SK-N-SH (cell line): ENCODE measurements around the gene SRSF12. TPM values are rescaled to one million over a fixed set of nuclear protein-coding genes. Genes with fewer than 3 reads are reported as not detected.

ENCODE experiments used
- CTCF ChIA-PET: fragments of 300-600, 350-600 bp; formaldehyde crosslinking; extraction: SDS; loops from one replicate; lab custom pipeline; 2021; lab: Yijun Ruan, JAX
- POLR2A ChIA-PET: fragments of 350-600 bp; sonication (Branson Sonifier 250); formaldehyde crosslinking; extraction: SDS; loops from one replicate; lab custom pipeline; 2020; ENCODE audit warnings: antibody characterized with exemption, inconsistent platforms; lab: Yijun Ruan, JAX
- DNase-seq: peaks from one replicate; pipeline ENCODE4 v3.0.0; 2012
- H2AFZ ChIP-seq: fragments of 200-600 bp; sonication (generic); 2 replicates; pipeline ENCODE4 v1.8.1; 2016; ENCODE audit warnings: antibody characterized with exemption, mild to moderate bottlenecking, low read depth
- H3F3A ChIP-seq: fragments of 200-600 bp; sonication (generic); replicated peaks from 2 replicates; pipeline ENCODE3; 2016; ENCODE audit warnings: antibody characterized with exemption, mild to moderate bottlenecking; ENCODE audit not compliant: insufficient read depth
- H3K27ac ChIP-seq, 2 experiments: fragments of 200-500 bp in 1 of 2; fragments of 200-600 bp in 1 of 2; sonication (Bioruptor generic) in 1 of 2; sonication (generic), shearing (Covaris generic) in 1 of 2; 2 replicates each; pipeline versions ENCODE4 v1.5.1 to v1.6.1; 2014 to 2016; ENCODE audit warnings: low read depth in 2 of 2, inconsistent platforms in 1 of 2, low read length in 1 of 2, mild to moderate bottlenecking in 1 of 2, mixed read lengths in 1 of 2
- H3K27me3 ChIP-seq: fragments of 200-600 bp; sonication (generic), shearing (Covaris generic); 2 replicates; pipeline ENCODE4 v1.6.1; 2016; ENCODE audit warnings: mixed run types; ENCODE audit not compliant: insufficient read depth
- H3K36me3 ChIP-seq, 2 experiments: fragments of 200-500 bp in 1 of 2; fragments of 200-600 bp in 1 of 2; sonication (Bioruptor generic) in 1 of 2; sonication (generic) in 1 of 2; replicated peaks in 1 of 2; 2 replicates each; pipeline versions ENCODE3 to v1.5.1; 2014 to 2016; ENCODE audit warnings: low read length in 1 of 2, mild to moderate bottlenecking in 1 of 2; ENCODE audit not compliant: insufficient read depth in 2 of 2, control insufficient read depth in 1 of 2
- H3K4me1 ChIP-seq, 2 experiments: fragments of 200-500 bp in 1 of 2; fragments of 200-600 bp in 1 of 2; sonication (Bioruptor generic) in 1 of 2; sonication (generic), shearing (Covaris generic) in 1 of 2; 2 replicates each; pipeline versions ENCODE4 v1.5.1 to v1.6.1; 2014 to 2016; ENCODE audit warnings: low read depth in 1 of 2, low read length in 1 of 2, mixed run types in 1 of 2; ENCODE audit not compliant: insufficient read depth in 2 of 2, control insufficient read depth in 1 of 2
- H3K4me2 ChIP-seq: fragments of 200-600 bp; sonication (generic), shearing (Covaris generic); 2 replicates; pipeline ENCODE4 v1.6.1; 2017; ENCODE audit warnings: mixed run types
- H3K4me3 ChIP-seq, 2 experiments: fragments of 200-500 bp in 1 of 2; fragments of 200-600 bp in 1 of 2; sonication (Bioruptor generic) in 1 of 2; sonication (generic), shearing (Covaris generic) in 1 of 2; 2 replicates each; pipeline versions ENCODE4 v1.5.1 to v1.8.1; 2014 to 2016; ENCODE audit warnings: low read depth in 2 of 2, inconsistent platforms in 1 of 2, low read length in 1 of 2, mild to moderate bottlenecking in 1 of 2, mixed read lengths in 1 of 2, moderate library complexity in 1 of 2
- H3K79me2 ChIP-seq: fragments of 200-600 bp; sonication (generic); 2 replicates; pipeline ENCODE4 v1.8.1; 2017; ENCODE audit warnings: mild to moderate bottlenecking; ENCODE audit not compliant: insufficient read depth
- H3K9ac ChIP-seq: fragments of 200-600 bp; sonication (generic); 2 replicates; pipeline ENCODE4 v1.6.1; 2017; ENCODE audit warnings: mixed run types
- H3K9me2 ChIP-seq: fragments of 200-600 bp; sonication (generic); 2 replicates; pipeline ENCODE4 v1.6.1; 2017; ENCODE audit warnings: mixed run types
- H3K9me3 ChIP-seq: fragments of 200-600 bp; sonication (generic); 2 replicates; pipeline ENCODE4 v1.6.1; 2017; ENCODE audit warnings: mixed run types, mild to moderate bottlenecking, moderate library complexity
- H4K20me1 ChIP-seq: fragments of 200-600 bp; sonication (generic); 2 replicates; pipeline ENCODE4 v1.6.1; 2017; ENCODE audit warnings: mild to moderate bottlenecking, mixed run types; ENCODE audit not compliant: insufficient read depth
- CHD2 ChIP-seq: fragments of 150-350 bp; IDR thresholded peaks from 2 replicates; pipeline ENCODE4 v1.6.1; 2018; ENCODE audit warnings: low read length; ENCODE audit not compliant: partially characterized antibody
- FOSL2 ChIP-seq: IDR thresholded peaks from 2 replicates; pipeline ENCODE4 v1.4.0; 2012; ENCODE audit warnings: low read depth, mild to moderate bottlenecking, moderate library complexity, borderline replicate concordance
- GABPA ChIP-seq: IDR thresholded peaks from 2 replicates; pipeline ENCODE4 v1.4.0; 2012; ENCODE audit warnings: low read depth, mild to moderate bottlenecking
- MEF2A ChIP-seq: IDR thresholded peaks from 2 replicates; pipeline ENCODE4 v1.4.0; 2012; ENCODE audit warnings: low read depth, borderline replicate concordance
- MXI1 ChIP-seq: IDR thresholded peaks from 2 replicates; pipeline ENCODE4 v1.6.1; 2012; ENCODE audit warnings: mild to moderate bottlenecking, low read depth, low read length, improper control_type of control experiment
- NFIC ChIP-seq: IDR thresholded peaks from 2 replicates; pipeline ENCODE4 v1.4.0; 2012; ENCODE audit warnings: borderline replicate concordance
- RXRA ChIP-seq: IDR thresholded peaks from 2 replicates; pipeline ENCODE4 v1.4.0; 2012; ENCODE audit warnings: low read depth, mild to moderate bottlenecking, borderline replicate concordance
- SIN3A ChIP-seq: IDR thresholded peaks from 2 replicates; pipeline ENCODE4 v1.6.1; 2012; ENCODE audit warnings: low read depth, mild to moderate bottlenecking, low read length, moderate library complexity, borderline replicate concordance
- TAF1 ChIP-seq: IDR thresholded peaks from 2 replicates; pipeline ENCODE4 v1.6.1; 2012; ENCODE audit warnings: low read depth, mild to moderate bottlenecking, low read length, moderate library complexity, borderline replicate concordance
- TEAD4 ChIP-seq: IDR thresholded peaks from 2 replicates; pipeline ENCODE4 v1.4.0; 2012; ENCODE audit warnings: mild to moderate bottlenecking, borderline replicate concordance; ENCODE audit not compliant: insufficient read depth
- WGBS: methylation state at CpG from one replicate; pipeline ENCODE4 v1.1.6; 2017; ENCODE audit warnings: low lambda C conversion rate; 5-methylcytosine and 5-hydroxymethylcytosine counted together
- polyA plus RNA-seq, 3 experiments: library from polyadenylated mRNA; depleted of rRNA; stranded (reverse); fragments of >200 nt; gene quantifications; 2 replicates each; pipeline ENCODE4 v1.2.3, GENCODE V29; 2012
- TF ChIP-seq, protein P1 (sequence below): fragments of 150-350 bp; IDR thresholded peaks from 2 replicates; pipeline ENCODE4 v1.6.1; 2017; ENCODE audit warnings: antibody characterized with exemption, low read length, low read depth, borderline replicate concordance
- TF ChIP-seq, protein P2 (sequence below): fragments of 200-600 bp; sonication (generic); IDR thresholded peaks from 2 replicates; pipeline ENCODE4 v1.6.1; 2017; ENCODE audit warnings: antibody characterized with exemption, mild to moderate bottlenecking, moderate library complexity

SRSF12 gene
- polyA plus RNA-seq, 1 of the 3 experiments (the other 2 are of a cell fraction) = 1.1 TPM

- no peak for TF ChIP-seq CHD2
These were observed 16.9 kb upstream of the SRSF12 start (continued) for GRCh38 chr6:89134723-89135122.

- Histone ChIP-seq H2AFZ (no peak overlapping the region), H4K20me1 (no peaks in the 10 kb centered on the region), H3K9ac (no peak overlapping the region), H3K27ac (no peak overlapping the region), H3K4me1 (no peaks in the 10 kb centered on the region), H3K79me2 (no peaks in the 10 kb centered on the region), H3K27me3 (no peaks in the 10 kb centered on the region), H3K36me3 (no peaks in the 10 kb centered on the region), H3K4me2 (no peak overlapping the region), H3K4me3 (no peak overlapping the region), H3K9me2 (no peaks in the 10 kb centered on the region), H3K9me3 (no peaks in the 10 kb centered on the region), H3F3A (no peaks in the 10 kb centered on the region)
- POLR2A ChIA-PET = no interaction called here
- TF ChIP-seq SIN3A = no peak
- TF ChIP-seq, protein P1, sequence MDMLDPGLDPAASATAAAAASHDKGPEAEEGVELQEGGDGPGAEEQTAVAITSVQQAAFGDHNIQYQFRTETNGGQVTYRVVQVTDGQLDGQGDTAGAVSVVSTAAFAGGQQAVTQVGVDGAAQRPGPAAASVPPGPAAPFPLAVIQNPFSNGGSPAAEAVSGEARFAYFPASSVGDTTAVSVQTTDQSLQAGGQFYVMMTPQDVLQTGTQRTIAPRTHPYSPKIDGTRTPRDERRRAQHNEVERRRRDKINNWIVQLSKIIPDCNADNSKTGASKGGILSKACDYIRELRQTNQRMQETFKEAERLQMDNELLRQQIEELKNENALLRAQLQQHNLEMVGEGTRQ = no peak
- no peak for TF ChIP-seq MEF2A
- TF ChIP-seq RXRA = no peak
- no peak for TF ChIP-seq MXI1
- no peak for TF ChIP-seq TAF1
- CTCF ChIA-PET = interaction anchor here (0.6 to 2.0 kb wide), 5 partner anchors 11 to 238 kb away, joined by 3 to 6 read pairs (median 4); no protein-coding TSS in a partner anchor
- no peak for DNase-seq
- 87% methylated on average over 8 of the region's 9 CpGs for WGBS
These were observed 16.1 kb upstream of the SRSF12 start for GRCh38 chr6:89133981-89134380.

DNA sequence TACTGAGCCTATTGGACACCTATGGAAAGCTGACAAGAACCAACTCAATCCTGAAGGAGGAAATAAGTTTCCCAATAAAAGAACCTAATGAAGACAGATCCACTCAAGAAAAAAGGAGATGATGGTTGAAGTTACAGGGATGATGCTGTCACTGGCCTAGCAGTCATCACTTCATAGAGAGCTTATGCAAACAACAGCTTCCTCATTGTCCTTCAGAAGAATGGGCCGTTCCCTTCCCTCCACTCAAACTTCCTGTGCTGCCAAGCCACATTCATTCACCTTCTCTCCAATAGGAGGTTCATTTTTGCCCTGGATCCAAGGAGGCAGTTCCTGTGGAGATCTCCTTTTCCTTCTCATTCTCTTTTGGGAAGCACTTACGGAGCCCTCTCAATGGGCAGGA is 14.2 kb upstream of the SRSF12 start:
- no peak overlapping the region for H3K4me2 ChIP-seq
- no peak overlapping the region for H2AFZ ChIP-seq
- no peaks in the 10 kb centered on the region for H4K20me1 ChIP-seq
- TF ChIP-seq NFIC = no peak
- no peak for TF ChIP-seq TAF1
- TF ChIP-seq RXRA = no peak
- TF ChIP-seq TEAD4 = no peak
- no peak for TF ChIP-seq FOSL2
- TF ChIP-seq GABPA = no peak
- TF ChIP-seq, protein P2, sequence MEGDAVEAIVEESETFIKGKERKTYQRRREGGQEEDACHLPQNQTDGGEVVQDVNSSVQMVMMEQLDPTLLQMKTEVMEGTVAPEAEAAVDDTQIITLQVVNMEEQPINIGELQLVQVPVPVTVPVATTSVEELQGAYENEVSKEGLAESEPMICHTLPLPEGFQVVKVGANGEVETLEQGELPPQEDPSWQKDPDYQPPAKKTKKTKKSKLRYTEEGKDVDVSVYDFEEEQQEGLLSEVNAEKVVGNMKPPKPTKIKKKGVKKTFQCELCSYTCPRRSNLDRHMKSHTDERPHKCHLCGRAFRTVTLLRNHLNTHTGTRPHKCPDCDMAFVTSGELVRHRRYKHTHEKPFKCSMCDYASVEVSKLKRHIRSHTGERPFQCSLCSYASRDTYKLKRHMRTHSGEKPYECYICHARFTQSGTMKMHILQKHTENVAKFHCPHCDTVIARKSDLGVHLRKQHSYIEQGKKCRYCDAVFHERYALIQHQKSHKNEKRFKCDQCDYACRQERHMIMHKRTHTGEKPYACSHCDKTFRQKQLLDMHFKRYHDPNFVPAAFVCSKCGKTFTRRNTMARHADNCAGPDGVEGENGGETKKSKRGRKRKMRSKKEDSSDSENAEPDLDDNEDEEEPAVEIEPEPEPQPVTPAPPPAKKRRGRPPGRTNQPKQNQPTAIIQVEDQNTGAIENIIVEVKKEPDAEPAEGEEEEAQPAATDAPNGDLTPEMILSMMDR = no peak
- H3K27me3 ChIP-seq = no peaks in the 10 kb centered on the region
- CTCF ChIA-PET = interaction anchor here (1.1 to 2.1 kb wide), 3 partner anchors 10 to 150 kb away, joined by 4 to 6 read pairs (median 4); partner anchors contain the start of gene PM20D2
- POLR2A ChIA-PET = no interaction called here
- no peaks in the 10 kb centered on the region for H3K4me1 ChIP-seq
- H3F3A ChIP-seq = no peaks in the 10 kb centered on the region
- H3K27ac ChIP-seq = no peak overlapping the region
- 89% methylated on average over 2 of the region's 2 CpGs for WGBS
- H3K79me2 ChIP-seq = no peaks in the 10 kb centered on the region
- no peaks in the 10 kb centered on the region for H3K9me2 ChIP-seq
- DNase-seq = no peak
- no peak overlapping the region for H3K9ac ChIP-seq
- H3K9me3 ChIP-seq = no peaks in the 10 kb centered on the region
- H3K36me3 ChIP-seq = no peaks in the 10 kb centered on the region
- H3K4me3 ChIP-seq = no peak overlapping the region
